Measurements from ENCODE around the gene ZNF519.
"Not testable (repeated sequence)": the region's sequence is repeated elsewhere in the genome, so short reads cannot be mapped to it uniquely, and the experiment has no call there.

The ZNF519 gene

GRCh38 chr18:14146771-14147170 is 14.5 kb upstream of the ZNF519 start:
- not testable (repeated sequence) for DNase-seq

GRCh38 chr18:14145581-14146338 is 13.5 kb upstream of the ZNF519 start:
- not testable (repeated sequence) for DNase-seq

GRCh38 chr18:14145021-14145420 is 12.8 kb upstream of the ZNF519 start:
- DNase-seq: not testable (repeated sequence)

GRCh38 chr18:14144628-14144895 is 12.3 kb upstream of the ZNF519 start:
- DNase-seq: no peak

GRCh38 chr18:14143871-14144627 is 11.8 kb upstream of the ZNF519 start:
- not testable (repeated sequence) for DNase-seq

- DNase-seq: not testable (repeated sequence)
Observed at GRCh38 chr18:14143396-14143795, 11.2 kb upstream of the ZNF519 start.

GRCh38 chr18:14142177-14142576 is 9.9 kb upstream of the ZNF519 start:
- not testable (repeated sequence) for DNase-seq

GRCh38 chr18:14139583-14139982 is 7.3 kb upstream of the ZNF519 start:
- not testable (repeated sequence) for DNase-seq

- DNase-seq: not testable (repeated sequence)
Observed at GRCh38 chr18:14137971-14138370, 5.7 kb upstream of the ZNF519 start.

- not testable (repeated sequence) for DNase-seq
Observed at GRCh38 chr18:14131696-14132270, 452 bp downstream of the ZNF519 start.

- not testable (repeated sequence) for DNase-seq
Observed at GRCh38 chr18:14130804-14131203, 1.4 kb downstream of the ZNF519 start.

- DNase-seq: no peak
Observed at GRCh38 chr18:14124689-14125088, 7.5 kb downstream of the ZNF519 start.

- DNase-seq: no peak
Observed at GRCh38 chr18:14122097-14122496, 10.1 kb downstream of the ZNF519 start.

GRCh38 chr18:14120926-14121325 is 11.3 kb downstream of the ZNF519 start:
- DNase-seq: no peak

- DNase-seq: no peak
Observed at GRCh38 chr18:14117606-14118005, 14.6 kb downstream of the ZNF519 start.

- no peak for DNase-seq
Observed at GRCh38 chr18:14106906-14107305, 25.3 kb downstream of the ZNF519 start.

GRCh38 chr18:14104906-14105748 is 27.1 kb downstream of the ZNF519 start:
- no peak for DNase-seq

- no peak for DNase-seq
Observed at GRCh38 chr18:14104201-14104600, 28.0 kb downstream of the ZNF519 start.

GRCh38 chr18:14100503-14101286 is 31.5 kb downstream of the ZNF519 start:
- DNase-seq: no peak

- DNase-seq: no peak
Observed at GRCh38 chr18:14098428-14098827, 33.8 kb downstream of the ZNF519 start.

- no peak for DNase-seq
Observed at GRCh38 chr18:14097761-14098160, 34.5 kb downstream of the ZNF519 start.

GRCh38 chr18:14093307-14093915 is 38.8 kb downstream of the ZNF519 start:
- DNase-seq: no peak
